OCI-LY7 (cell line): ENCODE measurements around the gene NRDC.

Source experiments
- CTCF ChIP-seq: fragments of 200-600 bp; sonication (generic); conservative IDR thresholded peaks from 2 replicates; pipeline ENCODE4 v1.5.1; 2014; ENCODE audit warnings: mild to moderate bottlenecking, antibody characterized with exemption, low read length, moderate library complexity, mixed read lengths
- EZH2phosphoT487 ChIP-seq: fragments of 200-600 bp; sonication (generic); IDR thresholded peaks from 2 replicates; pipeline ENCODE4 v1.6.1; 2018; ENCODE audit warnings: low read depth, borderline replicate concordance, mild to moderate bottlenecking, mixed run types, antibody characterized with exemption, low read length, moderate library complexity, mixed read lengths

DNA sequence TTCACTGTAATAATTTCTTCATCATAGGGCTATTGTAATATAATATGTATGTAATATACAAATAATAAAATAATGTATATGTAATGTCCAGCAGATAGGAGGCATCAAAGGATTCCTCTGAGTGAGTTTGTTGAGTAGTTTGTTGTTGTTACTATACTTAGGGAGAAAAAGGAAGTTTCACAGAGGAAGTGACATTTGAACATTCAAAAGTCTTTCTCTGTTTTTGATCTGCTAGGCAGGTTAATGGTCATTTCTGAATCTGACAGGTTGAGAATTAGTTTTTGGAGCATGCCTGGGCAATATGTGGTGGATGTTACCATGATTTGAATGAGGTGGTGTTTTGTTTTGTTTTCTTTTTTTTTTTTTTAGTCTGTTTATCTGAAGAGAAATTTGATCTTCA is 102.1 kb downstream of the NRDC start:
- TF ChIP-seq CTCF (no peak), EZH2phosphoT487 (no peak)
